Stimulated activated naive CD8-positive, alpha-beta T cell treated with anti-CD3 and anti-CD28 coated beads, Interleukin-15, Interleukin-2, amounts not matched to agents 100 ng/mL and 50 ng/mL, for 24 hours (primary cell): Measurements from ENCODE around the gene EPS8L2.

Experiments used
- H3K27ac Mint-ChIP-seq: one replicate; pipeline ENCODE4 v1.8.0; 2021; ENCODE audit warnings: mild to moderate bottlenecking, mixed read lengths
- H3K27me3 Mint-ChIP-seq: one replicate; pipeline ENCODE4 v1.8.0; 2021; ENCODE audit warnings: mixed read lengths
- H3K36me3 Mint-ChIP-seq: one replicate; pipeline ENCODE4 v1.8.0; 2021; ENCODE audit warnings: low read depth, mixed read lengths
- H3K4me1 Mint-ChIP-seq: one replicate; pipeline ENCODE4 v1.8.0; 2021; ENCODE audit warnings: low read depth, mixed read lengths
- H3K4me3 Mint-ChIP-seq: one replicate; pipeline ENCODE4 v1.8.0; 2021; ENCODE audit warnings: mild to moderate bottlenecking, mixed read lengths
- H3K9me3 Mint-ChIP-seq: one replicate; pipeline ENCODE4 v1.8.0; 2021; ENCODE audit warnings: mixed read lengths

EPS8L2 gene

GRCh38 chr11:742156-742546, 36.1 kb downstream of the EPS8L2 start:
- no peak overlapping the region for H3K4me3 Mint-ChIP-seq
- H3K27me3 Mint-ChIP-seq, result peaks cover 4% of the 10 kb centered on the region
- H3K4me1 Mint-ChIP-seq, result peaks cover 14% of the 10 kb centered on the region

GRCh38 chr11:742571-743201, 36.7 kb downstream of the EPS8L2 start:
- Mint-ChIP-seq H3K27me3 (peaks cover 2% of the 10 kb centered on the region), H3K27ac (no peak overlapping the region), H3K4me3 (no peak overlapping the region), H3K4me1 (peaks cover 9% of the 10 kb centered on the region), H3K36me3 (no peaks in the 10 kb centered on the region), H3K9me3 (no peaks in the 10 kb centered on the region)

More at GRCh38 chr11:742156-742546, 36.1 kb downstream of the EPS8L2 start:
- Mint-ChIP-seq H3K9me3 (no peaks in the 10 kb centered on the region), H3K27ac (no peak overlapping the region), H3K36me3 (no peaks in the 10 kb centered on the region)

GRCh38 chr11:745428-745827, 39.4 kb downstream of the EPS8L2 start:
- Mint-ChIP-seq H3K27ac (no peak overlapping the region), H3K4me1 (peaks cover 20% of the 10 kb centered on the region), H3K4me3 (no peak overlapping the region), H3K27me3 (no peaks in the 10 kb centered on the region), H3K36me3 (peaks cover 4% of the 10 kb centered on the region), H3K9me3 (no peaks in the 10 kb centered on the region)

- H3K9me3 Mint-ChIP-seq, result no peaks in the 10 kb centered on the region
- H3K4me1 Mint-ChIP-seq, result peaks cover 20% of the 10 kb centered on the region
- H3K36me3 Mint-ChIP-seq, result peaks cover 4% of the 10 kb centered on the region
- H3K4me3 Mint-ChIP-seq, result peak overlapping the region; percentile 81
- no peak overlapping the region for H3K27ac Mint-ChIP-seq
- H3K27me3 Mint-ChIP-seq, result no peaks in the 10 kb centered on the region
Measured at GRCh38 chr11:746289-747157, 40.5 kb downstream of the EPS8L2 start.

GRCh38 chr11:747158-748006, 41.4 kb downstream of the EPS8L2 start, which contains the start of gene TALDO1:
Gene TALDO1, plus strand, starts transcription at chr11:747464. Its CDS starts 18 bp downstream, at chr11:747482.
- peaks cover 20% of the 10 kb centered on the region for H3K4me1 Mint-ChIP-seq
- H3K4me3 Mint-ChIP-seq, result peak within 1 kb of the TSS; percentile 89
- no peaks in the 10 kb centered on the region for H3K27me3 Mint-ChIP-seq
- no peaks in the 10 kb centered on the region for H3K9me3 Mint-ChIP-seq
- H3K27ac Mint-ChIP-seq, result peak within 1 kb of the TSS; percentile 91
- peaks cover 4% of the 10 kb centered on the region for H3K36me3 Mint-ChIP-seq

GRCh38 chr11:748007-748359, 42.0 kb downstream of the EPS8L2 start:
- H3K4me1 Mint-ChIP-seq, result peaks cover 20% of the 10 kb centered on the region
- H3K36me3 Mint-ChIP-seq, result peaks cover 4% of the 10 kb centered on the region
- H3K9me3 Mint-ChIP-seq, result no peaks in the 10 kb centered on the region
- H3K27me3 Mint-ChIP-seq, result no peaks in the 10 kb centered on the region
- peak overlapping the region; percentile 91 for H3K27ac Mint-ChIP-seq
- peak overlapping the region; percentile 89 for H3K4me3 Mint-ChIP-seq

GRCh38 chr11:749731-750130, 43.7 kb downstream of the EPS8L2 start:
- Mint-ChIP-seq H3K9me3 (no peaks in the 10 kb centered on the region), H3K4me3 (peak overlapping the region; percentile 74), H3K27me3 (no peaks in the 10 kb centered on the region)

GRCh38 chr11:760236-760635, 54.2 kb downstream of the EPS8L2 start:
- Mint-ChIP-seq H3K9me3 (no peaks in the 10 kb centered on the region), H3K4me3 (no peak overlapping the region), H3K4me1 (peaks cover 3% of the 10 kb centered on the region), H3K27ac (no peak overlapping the region), H3K27me3 (no peaks in the 10 kb centered on the region), H3K36me3 (peaks cover 47% of the 10 kb centered on the region)

More at GRCh38 chr11:749731-750130, 43.7 kb downstream of the EPS8L2 start:
- Mint-ChIP-seq H3K4me1 (peaks cover 20% of the 10 kb centered on the region), H3K36me3 (peaks cover 4% of the 10 kb centered on the region), H3K27ac (peak overlapping the region; percentile 45)

- Mint-ChIP-seq H3K27ac (no peak overlapping the region), H3K9me3 (no peaks in the 10 kb centered on the region), H3K4me3 (no peak overlapping the region), H3K36me3 (peaks cover 51% of the 10 kb centered on the region), H3K4me1 (peaks cover 4% of the 10 kb centered on the region), H3K27me3 (no peaks in the 10 kb centered on the region)
Measured at GRCh38 chr11:761526-762108, 55.6 kb downstream of the EPS8L2 start.

- H3K27me3 Mint-ChIP-seq, result no peaks in the 10 kb centered on the region
- H3K36me3 Mint-ChIP-seq, result peaks cover 48% of the 10 kb centered on the region
- H3K4me3 Mint-ChIP-seq, result no peak overlapping the region
- H3K27ac Mint-ChIP-seq, result peak overlapping the region; percentile 64
- H3K4me1 Mint-ChIP-seq, result peaks cover 8% of the 10 kb centered on the region
- no peaks in the 10 kb centered on the region for H3K9me3 Mint-ChIP-seq
Measured at GRCh38 chr11:762421-763072, 56.5 kb downstream of the EPS8L2 start.

GRCh38 chr11:763073-763463, 57.0 kb downstream of the EPS8L2 start:
- Mint-ChIP-seq H3K27ac (no peak overlapping the region), H3K36me3 (peaks cover 45% of the 10 kb centered on the region), H3K9me3 (no peaks in the 10 kb centered on the region)

GRCh38 chr11:763549-764321, 57.7 kb downstream of the EPS8L2 start:
- Mint-ChIP-seq H3K27me3 (no peaks in the 10 kb centered on the region), H3K36me3 (peaks cover 38% of the 10 kb centered on the region), H3K9me3 (no peaks in the 10 kb centered on the region), H3K27ac (peak overlapping the region; percentile 26), H3K4me3 (no peak overlapping the region), H3K4me1 (peaks cover 8% of the 10 kb centered on the region)

More at GRCh38 chr11:763073-763463, 57.0 kb downstream of the EPS8L2 start:
- Mint-ChIP-seq H3K4me1 (peaks cover 8% of the 10 kb centered on the region), H3K4me3 (no peak overlapping the region), H3K27me3 (no peaks in the 10 kb centered on the region)

- Mint-ChIP-seq H3K27ac (no peak overlapping the region), H3K36me3 (peaks cover 35% of the 10 kb centered on the region), H3K27me3 (no peaks in the 10 kb centered on the region), H3K4me3 (no peak overlapping the region), H3K4me1 (peaks cover 8% of the 10 kb centered on the region), H3K9me3 (no peaks in the 10 kb centered on the region)
Measured at GRCh38 chr11:764322-765024, 58.4 kb downstream of the EPS8L2 start.
